ENCODE results near the gene NUP42.

- TF ChIP-seq, protein P1, sequence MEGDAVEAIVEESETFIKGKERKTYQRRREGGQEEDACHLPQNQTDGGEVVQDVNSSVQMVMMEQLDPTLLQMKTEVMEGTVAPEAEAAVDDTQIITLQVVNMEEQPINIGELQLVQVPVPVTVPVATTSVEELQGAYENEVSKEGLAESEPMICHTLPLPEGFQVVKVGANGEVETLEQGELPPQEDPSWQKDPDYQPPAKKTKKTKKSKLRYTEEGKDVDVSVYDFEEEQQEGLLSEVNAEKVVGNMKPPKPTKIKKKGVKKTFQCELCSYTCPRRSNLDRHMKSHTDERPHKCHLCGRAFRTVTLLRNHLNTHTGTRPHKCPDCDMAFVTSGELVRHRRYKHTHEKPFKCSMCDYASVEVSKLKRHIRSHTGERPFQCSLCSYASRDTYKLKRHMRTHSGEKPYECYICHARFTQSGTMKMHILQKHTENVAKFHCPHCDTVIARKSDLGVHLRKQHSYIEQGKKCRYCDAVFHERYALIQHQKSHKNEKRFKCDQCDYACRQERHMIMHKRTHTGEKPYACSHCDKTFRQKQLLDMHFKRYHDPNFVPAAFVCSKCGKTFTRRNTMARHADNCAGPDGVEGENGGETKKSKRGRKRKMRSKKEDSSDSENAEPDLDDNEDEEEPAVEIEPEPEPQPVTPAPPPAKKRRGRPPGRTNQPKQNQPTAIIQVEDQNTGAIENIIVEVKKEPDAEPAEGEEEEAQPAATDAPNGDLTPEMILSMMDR (IDR thresholded peaks at IDR 0.05; ENCODE audit: insufficient read depth, low read depth, low read length) = no peak
- TF ChIP-seq EZH2 (IDR thresholded peaks at IDR 0.05; ENCODE audit: insufficient read depth, low read length) = no peak
Measured at GRCh38 chr7:23133797-23134196, 48.1 kb upstream of the NUP42 start.
